EH (cell line): ENCODE results near the gene IMPA2.
"Not testable (repeated sequence)": the region's sequence is repeated elsewhere in the genome, so short reads cannot be mapped to it uniquely, and the experiment has no call there.

Source experiments
- DNase-seq: peaks from one replicate; pipeline ENCODE4 v3.0.0-alpha.2; 2015; ENCODE audit warnings: low read depth

Gene IMPA2

DNA sequence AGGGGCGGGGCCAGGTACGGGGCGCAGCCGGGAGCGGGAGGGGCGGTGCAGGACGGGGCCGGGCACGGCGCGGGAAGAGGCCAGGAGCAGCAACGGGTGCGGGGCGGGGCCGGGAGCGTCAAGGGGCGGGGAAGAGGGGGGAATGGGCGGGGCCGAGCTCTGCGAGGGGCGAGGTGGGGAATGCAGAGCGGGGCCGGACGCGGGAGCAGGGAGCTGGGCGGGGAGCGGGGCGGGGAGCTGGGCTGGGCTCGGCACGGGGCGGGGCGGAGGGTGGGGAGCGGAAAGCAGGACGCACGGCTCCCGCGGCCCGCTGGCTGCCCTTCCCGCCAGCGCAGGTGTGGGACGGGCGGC lies at the start of gene IMPA2:
IMPA2 (plus strand) TSS at position 316 of the 351 bp plus-strand sequence. CDS start 163 bp downstream, outside the sequence.
- DNase-seq, result no peak

DNA sequence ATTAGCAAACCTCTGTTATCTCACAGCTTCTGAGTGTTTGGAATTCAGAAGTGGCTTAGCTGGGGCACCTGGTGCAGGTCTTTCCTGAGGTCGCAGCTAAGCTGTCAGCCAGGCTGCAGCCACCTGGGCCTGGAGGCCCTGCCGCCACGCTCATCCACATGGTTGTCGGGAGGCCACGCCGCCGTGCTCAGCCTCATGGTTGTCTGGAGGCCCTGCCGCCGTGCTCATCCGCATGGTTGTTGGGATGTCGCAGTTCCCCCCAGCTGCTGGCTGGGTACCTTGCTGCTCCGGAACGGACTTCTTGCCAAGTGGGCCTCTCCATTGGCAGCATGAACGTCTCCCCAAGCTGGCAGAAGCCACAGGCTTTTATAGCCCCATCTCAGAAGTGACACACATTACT lies 48.9 kb upstream of the IMPA2 start:
- no peak for DNase-seq

DNA sequence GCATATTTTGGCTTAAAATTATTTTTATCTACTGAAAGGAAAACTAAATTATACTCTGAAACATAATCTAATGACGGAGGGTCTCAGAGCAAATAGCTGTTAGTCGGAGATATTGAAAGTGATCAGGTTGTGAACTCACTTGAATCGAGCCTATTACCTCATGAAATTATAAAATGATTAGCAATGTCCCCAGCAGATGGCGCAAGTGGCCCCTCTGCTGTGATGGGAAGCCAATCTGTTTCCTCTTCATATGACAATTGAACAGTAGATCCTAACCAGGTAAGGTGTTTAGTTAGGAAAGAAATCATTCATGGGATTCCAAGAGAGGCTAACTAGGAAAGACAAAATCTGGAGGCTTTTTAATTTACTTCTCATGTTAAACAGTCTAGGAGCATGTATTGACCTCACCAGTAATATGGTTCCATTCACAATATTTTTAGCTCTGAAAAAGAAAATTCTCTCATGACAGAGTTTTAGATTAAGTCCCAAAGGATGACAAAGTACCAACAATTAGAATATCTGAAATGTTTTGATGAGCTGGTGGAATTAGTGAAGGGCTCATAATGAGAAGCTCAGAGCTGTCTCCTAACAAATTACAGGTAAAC lies 43.3 kb upstream of the IMPA2 start:
- peak; percentile 65 for DNase-seq

- no peak for DNase-seq
These were observed 40.4 kb upstream of the IMPA2 start for GRCh38 chr18:11940956-11941355.

- DNase-seq, result no peak
These were observed 37.8 kb upstream of the IMPA2 start for GRCh38 chr18:11943551-11943950.

DNA sequence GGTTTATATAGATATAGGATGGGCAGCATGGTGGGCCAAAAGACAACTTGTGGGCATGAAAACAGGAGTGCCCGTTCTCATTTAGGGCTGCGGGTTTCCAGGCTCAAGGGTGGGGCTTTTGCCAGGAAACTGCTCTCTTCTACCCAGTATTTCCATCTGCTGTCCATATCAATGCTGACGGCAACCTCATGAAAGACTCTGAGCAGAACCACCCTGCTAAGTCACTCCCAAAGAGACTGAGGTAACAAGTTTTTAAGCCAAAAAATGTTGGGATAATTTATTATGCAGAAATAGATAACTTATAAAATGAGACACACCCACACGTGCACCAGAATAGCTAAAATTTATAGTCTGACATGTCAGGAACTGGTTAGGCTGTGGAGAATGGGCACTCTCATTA lies 37.1 kb upstream of the IMPA2 start:
- no peak for DNase-seq

DNA sequence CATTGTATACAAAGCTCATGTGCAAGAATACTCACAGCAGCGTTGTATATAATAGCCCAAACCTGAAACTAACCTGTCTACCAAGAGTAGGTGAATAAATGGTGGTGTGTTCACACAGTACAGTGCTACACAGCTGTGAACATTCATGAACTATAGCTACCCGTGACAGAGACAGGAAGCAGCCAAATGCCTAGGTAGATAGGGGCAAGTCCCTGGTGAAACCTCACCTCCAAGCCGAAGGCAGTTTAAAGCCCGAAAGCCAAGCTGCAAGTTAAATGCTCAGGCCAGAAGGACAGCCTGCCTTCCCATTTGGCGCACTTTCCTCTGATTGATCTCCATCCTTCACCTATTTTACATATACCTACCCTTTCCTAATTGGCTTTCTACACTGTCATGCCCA lies 36.5 kb upstream of the IMPA2 start:
- no peak for DNase-seq

GRCh38 chr18:11945834-11946659 lies 35.3 kb upstream of the IMPA2 start:
- peak; percentile 77 for DNase-seq

DNA sequence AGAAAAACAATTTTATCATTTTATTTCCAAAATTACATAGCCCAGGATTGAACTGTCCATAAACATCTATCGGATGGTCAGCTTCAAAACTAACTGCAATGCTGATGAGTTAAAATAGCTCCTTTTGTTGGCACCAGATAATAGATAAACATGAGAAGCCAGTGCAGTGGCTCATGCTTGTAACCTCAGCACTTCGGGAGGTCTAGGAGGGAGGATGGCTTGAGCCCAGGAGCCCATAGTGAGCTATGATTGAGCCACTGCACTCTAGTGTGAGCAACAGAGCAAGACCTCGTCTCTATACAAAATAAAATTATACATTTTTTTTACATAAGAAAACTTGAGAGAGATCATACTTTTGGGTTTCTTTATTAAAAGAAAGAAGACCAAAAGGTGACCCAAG lies 34.6 kb upstream of the IMPA2 start:
- DNase-seq, result peak; percentile 80

GRCh38 chr18:11947214-11948191 lies 33.8 kb upstream of the IMPA2 start:
- DNase-seq, result peak; percentile 98

DNA sequence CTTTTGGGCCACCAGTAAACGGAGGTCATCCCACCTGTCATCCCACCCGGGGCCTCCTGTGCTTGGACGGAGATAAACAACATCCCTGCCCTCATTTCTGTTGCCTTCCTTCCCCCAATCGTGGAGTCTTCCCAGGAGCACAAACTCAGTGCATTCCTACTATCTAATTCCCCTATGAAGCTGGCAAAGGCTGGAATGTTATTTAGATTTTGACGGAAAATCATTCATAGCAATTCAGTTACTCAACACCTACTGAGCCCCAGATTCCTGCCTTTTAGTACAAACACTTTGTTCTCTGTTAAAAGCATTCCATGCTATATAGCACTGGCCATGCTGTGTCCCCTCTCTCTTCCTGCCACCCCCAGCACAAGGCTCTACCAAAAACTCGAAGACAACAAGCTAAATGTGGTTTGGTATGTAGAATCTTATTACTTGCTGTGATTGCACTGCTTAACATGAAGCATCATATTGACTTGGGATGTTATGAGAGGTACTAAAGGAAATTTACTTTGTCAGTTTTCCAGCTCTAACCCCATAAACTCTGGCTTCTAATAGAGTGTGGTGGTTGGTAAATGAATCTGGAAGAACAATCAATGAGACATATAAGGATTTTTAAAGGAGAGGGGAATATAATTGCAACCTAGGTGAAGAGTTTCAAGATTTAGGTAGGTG lies 32.3 kb upstream of the IMPA2 start:
- DNase-seq, result peak; percentile 85

DNA sequence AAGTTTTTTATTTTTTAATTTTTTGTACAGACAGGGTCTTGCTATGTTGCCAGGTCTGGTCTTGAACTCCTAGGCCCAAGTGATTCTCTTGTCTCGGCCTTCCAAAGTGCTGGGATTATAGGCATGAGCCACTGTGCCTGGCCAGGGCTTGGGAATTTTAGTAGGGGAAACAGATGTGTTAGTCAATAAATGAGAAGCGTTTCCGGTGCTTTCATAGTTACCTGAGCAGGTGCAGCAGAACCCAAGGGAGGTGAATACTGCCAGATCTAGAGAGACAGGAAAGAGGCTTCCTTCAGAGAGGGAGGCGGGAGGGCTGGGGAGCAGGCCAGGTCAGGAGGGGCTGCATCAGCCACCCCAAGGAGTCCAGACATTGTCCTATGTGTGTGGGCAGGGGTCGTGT lies 30.5 kb upstream of the IMPA2 start:
- DNase-seq, result no peak

DNA sequence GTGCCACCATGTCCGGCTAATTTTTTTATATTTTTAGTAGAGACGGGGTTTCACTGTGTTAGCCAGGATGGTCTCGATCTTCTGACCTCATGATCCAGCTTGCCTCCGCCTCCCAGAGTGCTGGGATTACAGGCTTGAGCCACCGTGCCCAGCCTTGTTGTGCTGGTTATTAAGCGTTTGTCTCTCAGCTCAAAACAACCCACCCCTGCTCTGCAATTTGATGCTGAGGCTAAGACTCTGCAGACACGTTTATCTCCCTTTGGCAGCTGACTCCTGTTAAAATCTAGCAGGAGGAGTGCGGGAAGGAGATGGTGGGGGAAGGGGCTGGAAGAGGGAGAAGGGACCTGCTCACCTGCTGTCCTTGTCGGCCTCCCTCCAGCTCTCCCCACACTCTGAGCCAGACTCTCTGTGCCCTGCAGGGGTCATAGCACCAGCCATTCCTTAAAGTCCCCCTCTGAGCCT lies 29.9 kb upstream of the IMPA2 start:
- no peak for DNase-seq

GRCh38 chr18:11953113-11953512 lies 28.2 kb upstream of the IMPA2 start:
- DNase-seq, result no peak

GRCh38 chr18:11955239-11956029 lies 25.9 kb upstream of the IMPA2 start:
- DNase-seq, result peak; percentile 90

DNA sequence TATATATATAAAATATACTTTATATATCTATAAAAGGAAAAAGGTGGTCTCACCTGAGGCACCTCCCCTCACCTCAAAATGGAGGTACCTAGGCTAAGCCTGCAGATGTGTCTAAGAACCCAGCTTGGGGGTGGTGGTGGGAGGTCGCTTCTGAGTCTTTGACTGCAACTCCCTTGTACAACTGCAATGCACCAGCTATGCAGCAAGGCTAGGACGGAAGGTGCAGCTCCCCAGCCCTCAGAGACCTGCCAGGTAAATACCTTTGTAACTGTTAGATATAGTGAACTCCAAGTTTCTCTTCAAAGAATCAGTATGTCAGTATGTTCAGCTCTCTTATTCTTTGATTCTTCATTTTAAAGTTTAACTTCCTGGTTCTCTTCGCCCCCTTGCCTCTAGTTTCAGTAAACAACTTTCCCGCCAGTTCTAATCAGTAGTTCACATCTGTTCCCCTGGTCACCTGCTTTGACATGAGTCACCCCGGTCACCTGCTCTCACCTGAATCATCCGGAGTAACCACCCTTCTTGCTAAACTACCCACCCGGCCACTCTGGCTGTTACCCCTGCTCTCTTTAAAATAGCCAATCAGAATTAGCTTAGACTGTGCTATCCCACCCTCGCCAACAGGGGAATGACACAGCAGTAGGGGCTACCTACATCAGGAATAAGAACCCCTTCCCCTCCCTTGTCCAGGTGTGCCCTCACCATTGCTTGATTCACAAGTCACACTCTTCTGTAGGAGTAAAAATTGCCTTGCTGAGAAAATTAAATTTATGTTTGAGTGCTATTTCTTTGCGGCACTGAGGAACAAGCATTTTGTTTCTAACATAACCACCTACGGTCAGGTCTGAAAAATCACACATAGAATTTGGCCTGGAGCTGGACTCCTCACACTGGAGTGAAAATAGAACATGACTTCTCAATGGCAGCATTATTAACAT lies 24.7 kb upstream of the IMPA2 start:
- DNase-seq, result no peak

DNA sequence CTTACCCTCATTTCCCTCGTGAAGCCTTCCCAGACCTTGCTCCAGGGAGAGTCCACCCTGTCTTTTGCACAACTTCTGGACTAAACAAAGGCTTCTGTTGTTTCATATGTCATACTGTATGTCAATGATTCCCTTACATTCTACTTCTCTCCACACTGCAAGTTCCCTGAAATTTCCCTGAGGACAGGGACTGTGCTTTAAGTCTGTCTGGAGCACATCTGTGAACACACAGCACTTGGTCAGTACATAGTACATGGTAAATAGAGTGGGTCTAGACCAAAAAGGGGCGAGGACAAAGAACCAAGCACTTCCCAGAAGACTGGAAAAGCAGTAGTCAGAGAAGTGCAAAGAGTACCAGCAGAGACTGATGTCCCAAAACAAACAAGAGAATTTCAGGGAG lies 23.7 kb upstream of the IMPA2 start:
- DNase-seq, result no peak

DNA sequence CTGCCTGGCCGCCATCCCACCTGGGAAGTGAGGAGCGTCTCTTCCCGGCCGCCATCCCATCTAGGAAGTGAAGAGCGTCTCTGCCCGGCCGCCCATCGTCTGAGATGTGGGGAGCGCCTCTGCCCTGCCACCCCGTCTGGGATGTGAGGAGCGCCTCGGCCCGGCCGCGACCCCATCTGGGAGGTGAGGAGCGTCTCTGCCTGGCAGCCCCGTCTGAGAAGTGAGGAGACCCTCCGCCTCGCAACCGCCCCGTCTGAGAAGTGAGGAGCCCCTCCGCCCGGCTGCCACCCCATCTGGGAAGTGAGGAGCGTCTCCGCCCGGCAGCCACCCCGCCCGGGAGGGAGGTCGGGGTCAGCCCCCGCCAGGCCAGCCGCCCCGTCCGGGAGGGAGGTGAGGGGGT lies 21.7 kb upstream of the IMPA2 start:
- DNase-seq, result not testable (repeated sequence)

GRCh38 chr18:11960743-11961380 lies 20.4 kb upstream of the IMPA2 start:
- DNase-seq, result no peak
